ENCODE measurements around the gene RAMAC. TPM values are rescaled to one million over a fixed set of nuclear protein-coding genes. Genes with fewer than 3 reads are reported as not detected.

The RAMAC gene
- total and polyA plus RNA-seq, 2 of the 4 experiments (the other 2 are of a cell fraction): 23.6 to 29.6 TPM

GRCh38 chr15:82946155-82946701 lies 39.8 kb upstream of the RAMAC start:
- no peak overlapping the region for H3K27ac ChIP-seq (ENCODE audit: insufficient read depth, low read length)
- H4K91ac ChIP-seq (ENCODE audit: insufficient read depth, low read depth, low read length): no peak overlapping the region
- H3K56ac ChIP-seq (ENCODE audit: extremely low read depth, insufficient read depth, low read length): no peak overlapping the region
- in situ Hi-C loops (cut with MboI; ENCODE audit: low sequenced_read_pairs): no loop called here
- no peak overlapping the region for H3K4me2 ChIP-seq (ENCODE audit: low read depth, low read length)
- 60% methylated on average over 8 of the region's 8 CpGs; no CpG with 5 or more reads in 1 of the 2 experiments for WGBS, 2 experiments (ENCODE audit: extremely low coverage in 2 of 2, insufficient read length in 1 of 2)
- H3K4me3 ChIP-seq (ENCODE audit: insufficient read depth, low read depth, low read length): no peak overlapping the region
- no peak overlapping the region for H3K23ac ChIP-seq (ENCODE audit: low read depth, low read length)
- no peak for ATAC-seq (ENCODE audit: low read depth)
- no peak overlapping the region for H2AFZ ChIP-seq (replicated peaks; ENCODE audit: low read length, poor library complexity)
- H3K4ac ChIP-seq (ENCODE audit: low read depth, low read length): no peak overlapping the region
- no peak overlapping the region for H2BK15ac ChIP-seq (ENCODE audit: low read depth, low read length)
- no peaks in the 10 kb centered on the region for H4K20me1 ChIP-seq (ENCODE audit: insufficient read depth, low read length)
- intact Hi-C loops (cut with micrococcal nuclease): no loop called here
- no peak overlapping the region for H3K9ac ChIP-seq (ENCODE audit: low read depth, low read length)
- H3K14ac ChIP-seq (replicated peaks; ENCODE audit: low read depth, low read length): no peak overlapping the region
- no TSS peak for BruUV-seq (replicated peaks)
- dilution Hi-C loops (cut with HindIII; ENCODE audit: low sequenced_read_pairs, unreplicated experiment): no loop called here
- H4K8ac ChIP-seq (ENCODE audit: low read depth in 2 of 2, low read length in 2 of 2): no peak overlapping the region
- H3K27me3 ChIP-seq (ENCODE audit: control insufficient read depth, insufficient read depth, low read length): peaks cover 19% of the 10 kb centered on the region
- no peaks in the 10 kb centered on the region for H3K36me3 ChIP-seq (ENCODE audit: control insufficient read depth, insufficient read depth, low read length)
- no peaks in the 10 kb centered on the region for H3K9me1 ChIP-seq (ENCODE audit: insufficient read depth, low read length)
- no peaks in the 10 kb centered on the region for H3K9me3 ChIP-seq (ENCODE audit: control insufficient read depth, insufficient read depth, low read length)
- POLR2A ChIA-PET (ENCODE audit: unreplicated experiment): no interaction called here
- no peak overlapping the region for H4K5ac ChIP-seq (ENCODE audit: low read depth, low read length)
- H2BK120ac ChIP-seq (ENCODE audit: low read depth, low read length): no peak overlapping the region
- no peak for DNase-seq
- TF ChIP-seq RFX5 (IDR thresholded peaks at IDR 0.05; ENCODE audit: low read depth, low read length) (no peak), CEBPB (IDR thresholded peaks at IDR 0.05; ENCODE audit: low read depth, low read length) (no peak), POLR2A (IDR thresholded peaks at IDR 0.05; ENCODE audit: low read depth, low read length) (no peak), MAFK (IDR thresholded peaks at IDR 0.05; ENCODE audit: low read depth, low read length) (no peak), RAD21 (IDR thresholded peaks at IDR 0.05; ENCODE audit: low read length) (no peak), MAZ (IDR thresholded peaks at IDR 0.05; ENCODE audit: borderline replicate concordance, low read depth, low read length) (no peak), RCOR1 (IDR thresholded peaks at IDR 0.05; ENCODE audit: insufficient replicate concordance, low read length) (no peak), CHD1 (IDR thresholded peaks at IDR 0.05; ENCODE audit: low read depth, low read length) (no peak), NFE2L2 (IDR thresholded peaks at IDR 0.05; ENCODE audit: low read depth, low read length) (no peak), ELK1 (IDR thresholded peaks at IDR 0.05; ENCODE audit: borderline replicate concordance, low read depth, low read length) (no peak), MXI1 (IDR thresholded peaks at IDR 0.05; ENCODE audit: borderline replicate concordance, low read depth, low read length) (no peak), BHLHE40 (IDR thresholded peaks at IDR 0.05; ENCODE audit: low read depth, low read length) (no peak), SMC3 (IDR thresholded peaks at IDR 0.05; ENCODE audit: low read depth, low read length) (no peak)
- TF ChIP-seq, protein P1, sequence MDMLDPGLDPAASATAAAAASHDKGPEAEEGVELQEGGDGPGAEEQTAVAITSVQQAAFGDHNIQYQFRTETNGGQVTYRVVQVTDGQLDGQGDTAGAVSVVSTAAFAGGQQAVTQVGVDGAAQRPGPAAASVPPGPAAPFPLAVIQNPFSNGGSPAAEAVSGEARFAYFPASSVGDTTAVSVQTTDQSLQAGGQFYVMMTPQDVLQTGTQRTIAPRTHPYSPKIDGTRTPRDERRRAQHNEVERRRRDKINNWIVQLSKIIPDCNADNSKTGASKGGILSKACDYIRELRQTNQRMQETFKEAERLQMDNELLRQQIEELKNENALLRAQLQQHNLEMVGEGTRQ (IDR thresholded peaks at IDR 0.05; ENCODE audit: low read depth, low read length): no peak
- TF ChIP-seq, protein P2, sequence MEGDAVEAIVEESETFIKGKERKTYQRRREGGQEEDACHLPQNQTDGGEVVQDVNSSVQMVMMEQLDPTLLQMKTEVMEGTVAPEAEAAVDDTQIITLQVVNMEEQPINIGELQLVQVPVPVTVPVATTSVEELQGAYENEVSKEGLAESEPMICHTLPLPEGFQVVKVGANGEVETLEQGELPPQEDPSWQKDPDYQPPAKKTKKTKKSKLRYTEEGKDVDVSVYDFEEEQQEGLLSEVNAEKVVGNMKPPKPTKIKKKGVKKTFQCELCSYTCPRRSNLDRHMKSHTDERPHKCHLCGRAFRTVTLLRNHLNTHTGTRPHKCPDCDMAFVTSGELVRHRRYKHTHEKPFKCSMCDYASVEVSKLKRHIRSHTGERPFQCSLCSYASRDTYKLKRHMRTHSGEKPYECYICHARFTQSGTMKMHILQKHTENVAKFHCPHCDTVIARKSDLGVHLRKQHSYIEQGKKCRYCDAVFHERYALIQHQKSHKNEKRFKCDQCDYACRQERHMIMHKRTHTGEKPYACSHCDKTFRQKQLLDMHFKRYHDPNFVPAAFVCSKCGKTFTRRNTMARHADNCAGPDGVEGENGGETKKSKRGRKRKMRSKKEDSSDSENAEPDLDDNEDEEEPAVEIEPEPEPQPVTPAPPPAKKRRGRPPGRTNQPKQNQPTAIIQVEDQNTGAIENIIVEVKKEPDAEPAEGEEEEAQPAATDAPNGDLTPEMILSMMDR (conservative IDR thresholded peaks at IDR 0.05; ENCODE audit: low read depth, low read length): no peak
- CTCF ChIA-PET: no interaction called here
- no peaks in the 10 kb centered on the region for H3K4me1 ChIP-seq (ENCODE audit: control insufficient read depth, insufficient read depth, low read length)
- no peak overlapping the region for H2AK9ac ChIP-seq (replicated peaks; ENCODE audit: low read depth, low read length, poor library complexity)
- H3K18ac ChIP-seq (ENCODE audit: low read depth, low read length): no peak overlapping the region
- H3K79me1 ChIP-seq (ENCODE audit: low read depth in 1 of 2, low read length in 2 of 2): no peaks in the 10 kb centered on the region
- H2AK5ac ChIP-seq (ENCODE audit: low read depth, low read length): no peak overlapping the region
- no peak overlapping the region for H2BK20ac ChIP-seq (ENCODE audit: low read depth, low read length)
- H2BK5ac ChIP-seq (ENCODE audit: low read depth, low read length, poor library complexity, severe bottlenecking): no peak overlapping the region
